Activated T-helper 9 cell treated with anti-CD3 and anti-CD28 coated beads, Interleukin-2, amount 50 U/mL, for 16 hours (primary cell): ENCODE results near the gene FAAH.

ENCODE experiments used
- DNase-seq: peaks from one replicate; pipeline ENCODE4 v3.0.0-alpha.2; 2020; ENCODE audit warnings: low read depth

FAAH gene

DNA sequence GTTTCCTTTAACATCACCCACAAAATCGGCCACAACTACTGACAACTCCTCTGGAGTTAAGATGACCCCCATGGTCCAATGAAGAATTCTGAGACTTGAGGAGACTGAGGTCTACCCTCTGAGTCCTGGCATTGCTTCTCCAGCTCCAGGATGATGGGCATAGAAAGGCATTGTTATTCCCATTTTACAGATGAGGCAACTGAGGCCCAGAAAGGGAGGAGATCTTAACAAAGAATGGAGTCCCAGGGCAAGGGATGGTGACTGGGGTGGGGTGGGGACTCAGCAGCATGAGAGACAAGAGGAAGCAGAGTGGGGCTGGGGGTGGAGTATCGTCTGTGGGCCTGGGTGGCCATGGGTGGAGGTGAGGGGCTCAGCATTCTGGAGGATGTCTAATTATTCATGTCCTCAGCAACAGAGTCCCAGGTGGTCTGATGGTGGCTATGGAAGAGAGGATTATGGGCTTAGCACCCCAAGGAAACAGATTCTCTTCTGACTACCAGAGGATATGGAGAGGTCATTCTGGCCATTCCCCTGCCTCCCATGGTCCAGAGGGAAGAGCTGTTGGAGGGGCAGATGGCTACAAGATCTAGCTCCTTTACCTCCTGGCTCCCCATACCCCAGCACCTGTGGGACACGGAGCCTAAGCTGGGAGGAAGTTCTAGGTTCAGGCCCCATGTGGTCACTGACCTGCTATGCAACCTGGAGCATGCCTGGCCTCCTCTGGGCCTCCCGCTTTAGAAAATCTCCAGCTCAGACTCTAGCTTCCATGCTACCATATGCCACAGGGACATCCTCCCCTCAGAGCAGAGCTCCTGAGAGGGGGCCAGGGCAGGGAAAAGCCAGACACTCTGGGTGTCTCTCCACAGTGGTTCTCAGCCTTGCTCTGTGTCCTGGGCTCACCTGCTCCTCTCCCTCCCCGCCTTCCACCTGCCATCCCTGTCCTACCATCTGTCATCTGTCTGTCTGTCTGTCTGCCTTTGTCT is 58.1 kb downstream of the FAAH start:
- no peak for DNase-seq

DNA sequence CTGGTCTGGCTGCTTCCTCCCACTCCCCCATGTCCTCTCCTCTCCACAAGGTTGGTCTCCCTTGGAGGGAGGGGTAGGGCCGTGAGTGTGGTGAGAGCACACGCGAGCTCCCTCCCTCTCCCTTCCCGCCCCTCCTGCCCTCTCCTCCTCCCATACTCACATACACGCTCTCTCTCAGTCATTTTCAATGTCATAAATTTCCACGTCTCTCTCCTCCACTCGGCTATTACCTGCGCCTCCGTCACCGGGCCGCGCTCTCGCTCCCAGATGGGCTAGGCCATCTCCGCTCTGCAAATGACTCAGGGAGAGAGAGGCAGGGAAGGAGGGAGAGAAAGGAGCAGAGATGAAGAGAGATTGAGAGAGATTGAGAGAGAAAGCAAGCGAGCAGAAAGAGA is 58.8 kb downstream of the FAAH start:
- DNase-seq = no peak

DNA sequence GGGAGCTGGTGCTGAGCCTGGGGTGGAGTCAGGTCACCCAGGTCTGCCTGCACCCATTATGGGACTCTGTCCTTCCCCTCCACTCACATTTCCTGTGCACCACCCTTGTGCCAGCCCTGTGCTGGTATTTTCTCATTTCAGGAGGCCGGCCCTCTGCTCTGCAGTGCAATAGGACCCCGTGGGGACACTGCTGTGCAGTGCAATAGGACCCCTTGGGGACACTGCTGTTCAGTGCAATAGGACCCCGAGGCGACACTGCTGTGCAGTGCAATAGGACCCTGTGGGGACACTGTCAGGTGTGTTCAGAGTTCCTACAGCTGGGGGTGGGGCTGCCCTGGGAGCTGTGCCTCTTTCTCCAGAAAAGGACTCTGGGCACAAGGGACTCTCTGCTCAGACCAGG is 59.3 kb downstream of the FAAH start:
- no peak for DNase-seq

DNA sequence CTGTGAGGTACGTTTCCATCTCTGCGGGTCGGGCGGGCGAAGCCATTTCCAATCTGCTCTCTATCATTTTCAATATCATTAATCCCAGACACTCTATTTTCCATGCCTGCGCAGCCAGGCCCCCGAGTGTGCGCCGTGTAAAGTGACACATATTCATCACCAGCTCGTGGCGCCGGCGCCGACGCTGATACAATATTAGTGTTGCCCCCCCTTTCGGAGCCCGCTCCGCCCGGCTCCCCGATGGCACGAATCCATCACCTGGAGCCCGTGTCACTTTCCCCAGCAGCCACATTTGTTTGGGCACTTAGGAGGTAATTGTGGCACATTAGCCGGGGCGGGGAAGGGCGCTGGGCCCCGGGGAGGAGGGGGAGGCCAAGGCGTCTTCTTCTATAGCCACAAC is 61.8 kb downstream of the FAAH start:
- DNase-seq = no peak

DNA sequence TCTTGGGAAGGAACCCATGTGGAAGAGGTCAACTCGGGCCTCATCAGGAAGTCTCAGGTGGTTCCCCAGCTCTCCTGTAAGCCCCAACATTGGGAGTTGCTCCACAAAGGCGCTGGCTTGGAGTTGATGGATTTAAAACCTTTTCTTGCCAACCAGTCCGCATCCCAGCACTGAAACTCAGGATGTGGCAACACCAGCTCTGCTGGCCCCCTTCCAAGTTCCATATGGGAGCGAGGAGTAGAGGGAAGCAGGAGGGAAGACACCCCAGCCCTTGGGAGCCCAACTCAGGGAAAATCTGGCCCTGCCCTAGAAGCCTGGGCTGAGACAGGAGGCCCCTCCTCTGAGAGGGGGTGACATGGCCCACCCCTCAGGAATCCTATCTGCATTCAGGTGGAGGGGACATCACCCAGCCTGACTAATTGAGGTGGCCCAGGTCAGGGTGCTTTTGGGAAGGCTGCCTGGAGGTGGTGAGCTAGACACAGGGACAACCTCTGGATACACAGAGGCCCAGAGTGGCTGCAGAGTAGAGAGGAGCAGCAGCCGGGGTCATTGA is 62.4 kb downstream of the FAAH start:
- no peak for DNase-seq

DNA sequence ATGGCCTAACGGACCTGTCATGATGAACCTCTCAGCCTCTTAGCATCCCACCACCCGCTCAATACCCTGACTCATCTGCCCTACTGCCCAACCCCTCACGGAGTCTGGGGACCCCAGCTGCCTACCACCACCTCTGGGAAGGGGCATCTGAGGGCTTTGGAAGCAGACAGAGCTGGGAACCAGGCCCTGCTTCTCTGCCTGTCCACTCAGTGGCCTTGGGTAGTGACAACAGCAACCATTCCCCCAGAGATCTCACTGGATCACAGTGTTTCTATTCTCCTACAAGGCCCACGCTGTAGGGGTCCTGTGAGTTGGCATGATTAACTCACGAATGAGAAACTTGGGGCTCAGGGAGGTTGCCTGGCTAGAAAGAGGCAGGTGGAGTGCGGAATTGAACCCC is 63.1 kb downstream of the FAAH start:
- DNase-seq = no peak

DNA sequence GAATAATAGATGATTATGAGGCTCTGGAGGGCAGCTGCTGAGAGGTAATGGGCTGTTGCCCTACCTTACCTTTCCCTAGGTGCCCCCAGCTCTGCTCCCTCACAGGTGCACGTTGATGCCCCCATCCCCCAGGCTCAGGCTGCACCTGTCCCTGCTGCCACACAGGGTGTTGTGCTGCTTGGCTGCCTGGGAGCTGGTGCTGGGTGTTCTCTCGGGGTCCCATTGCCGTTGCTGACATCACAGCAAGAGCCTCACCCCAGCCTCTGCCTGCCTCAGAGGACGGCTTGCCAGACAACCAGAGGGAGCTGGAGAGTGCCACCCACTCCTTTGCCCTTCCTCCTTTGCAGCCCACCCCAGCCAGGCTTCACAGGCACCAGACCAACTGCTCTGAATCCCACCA is 64.1 kb downstream of the FAAH start:
- no peak for DNase-seq

DNA sequence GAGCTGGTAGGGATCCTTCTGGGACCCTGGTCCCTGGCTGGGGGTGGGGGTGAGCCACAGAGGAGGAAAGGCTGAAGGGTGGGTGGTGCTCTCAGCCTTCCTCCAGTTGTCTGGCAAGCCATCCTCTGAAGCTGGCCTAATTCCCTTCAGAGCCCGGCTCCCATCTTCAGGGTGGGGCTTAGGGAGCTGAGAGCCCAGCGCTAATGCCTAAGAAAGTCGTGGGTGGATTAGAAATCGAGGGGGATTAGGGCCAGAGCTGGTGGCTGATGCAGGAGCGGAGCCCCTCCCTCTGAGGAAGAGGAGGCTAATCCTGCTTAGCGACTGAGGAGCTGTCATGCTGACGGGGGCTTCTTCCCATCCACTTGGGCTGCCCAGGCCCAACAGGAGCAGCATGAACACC is 64.7 kb downstream of the FAAH start:
- no peak for DNase-seq

DNA sequence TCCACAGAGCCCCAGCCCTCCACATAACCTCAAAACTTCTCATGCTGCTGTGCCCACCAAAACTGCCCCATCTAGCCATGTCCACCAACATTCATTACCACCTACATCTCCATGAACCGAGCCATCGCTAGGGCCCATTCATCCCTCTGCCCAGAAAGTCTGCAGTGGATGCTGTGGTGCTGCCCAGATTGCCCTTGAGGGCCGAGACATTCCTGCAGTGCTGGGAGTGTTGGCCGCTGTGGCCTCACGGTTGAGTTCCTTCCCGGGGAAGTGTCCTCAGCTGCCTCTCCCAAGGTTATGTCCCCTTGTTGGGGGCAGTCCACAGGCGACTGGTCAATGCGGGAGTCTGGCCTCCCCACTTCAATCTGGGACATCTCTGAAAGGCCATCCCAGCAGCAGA is 65.2 kb downstream of the FAAH start:
- DNase-seq = no peak

DNA sequence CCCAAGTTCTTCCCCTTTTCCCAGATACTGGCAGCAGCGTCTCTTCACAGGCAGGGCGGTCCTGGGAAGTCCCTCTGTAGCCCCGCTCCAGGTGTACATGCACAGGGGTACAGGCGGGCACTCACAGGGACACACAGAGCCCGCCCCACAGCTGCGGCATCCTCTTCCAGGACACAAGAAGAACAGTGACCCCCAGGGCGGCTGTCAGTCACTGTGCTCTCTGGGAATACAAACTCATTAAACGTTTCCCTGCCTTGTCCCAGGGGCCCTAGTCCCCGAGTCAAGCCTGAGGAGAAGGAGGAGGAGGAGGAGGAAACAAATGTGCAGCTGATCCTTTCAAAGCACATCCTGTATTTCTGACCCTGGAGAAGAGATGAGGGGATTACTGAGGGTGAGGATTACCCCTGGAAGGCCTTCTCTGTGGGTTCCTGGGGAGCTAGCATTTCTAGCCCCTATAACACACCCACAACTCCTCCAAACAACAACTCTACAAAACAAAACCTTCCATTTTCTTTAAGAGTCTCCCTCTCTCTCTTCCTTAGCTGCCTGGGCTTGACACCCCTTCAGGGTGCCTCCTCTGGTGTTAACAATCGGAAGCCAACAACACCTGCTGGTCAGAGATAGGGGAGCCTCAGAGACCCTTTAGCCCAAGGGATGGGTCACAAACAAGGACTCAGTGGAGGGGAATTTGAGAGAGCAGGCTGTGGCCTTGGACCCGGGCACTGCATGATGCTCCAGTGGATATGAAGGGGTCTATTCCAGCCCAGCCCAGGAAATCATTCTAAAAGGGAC is 67.1 kb downstream of the FAAH start:
- DNase-seq = no peak

DNA sequence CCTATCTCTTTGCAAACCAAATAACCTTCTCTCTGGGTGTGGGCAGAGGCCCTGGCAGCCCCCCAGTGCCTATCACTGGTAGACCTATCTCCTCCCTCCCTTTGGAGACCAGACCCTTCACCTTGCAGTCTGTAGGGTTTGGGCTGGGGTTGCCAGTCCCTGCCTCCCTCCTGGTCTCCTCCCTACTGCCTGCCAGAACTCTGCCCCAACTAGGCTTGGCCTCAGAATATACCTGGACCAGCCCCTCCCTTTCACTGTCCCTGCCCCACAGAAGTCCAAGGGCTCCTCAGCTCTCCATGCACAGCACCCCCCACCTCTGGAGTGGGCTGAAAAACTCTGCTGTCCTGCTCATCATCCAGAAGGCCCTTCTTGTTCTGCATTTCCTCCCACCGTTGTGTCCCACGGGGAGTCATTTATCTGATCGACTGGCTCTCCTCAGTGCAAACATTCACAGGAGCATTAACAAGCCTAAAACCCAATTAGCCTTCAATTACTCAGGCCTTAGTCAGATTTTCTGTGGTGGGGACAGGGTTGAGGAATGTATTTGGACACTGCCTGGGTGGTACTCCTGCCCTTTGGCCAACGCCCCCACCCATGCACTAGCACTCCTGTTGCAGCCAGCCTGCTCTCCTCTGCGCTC is 67.8 kb downstream of the FAAH start:
- no peak for DNase-seq
